ENCODE data around the gene NRG4.
"Not testable (repeated sequence)": the region's sequence is repeated elsewhere in the genome, so short reads cannot be mapped to it uniquely, and the experiment has no call there.

NRG4 gene

GRCh38 chr15:75995611-75996010 is 16.6 kb downstream of the NRG4 start:
- in situ Hi-C loops (cut with MboI; ENCODE audit: low sequenced_read_pairs), result no loop called here

- in situ Hi-C loops (cut with MboI; ENCODE audit: low sequenced_read_pairs), result no loop called here
Measured at GRCh38 chr15:75994220-75994619, 18.0 kb downstream of the NRG4 start.

- in situ Hi-C loops (cut with MboI; ENCODE audit: low sequenced_read_pairs), result no loop called here
Measured at GRCh38 chr15:75992897-75993296, 19.3 kb downstream of the NRG4 start.

- in situ Hi-C loops (cut with MboI; ENCODE audit: low sequenced_read_pairs), result no loop called here
Measured at GRCh38 chr15:75989875-75990274, 22.3 kb downstream of the NRG4 start.

DNA sequence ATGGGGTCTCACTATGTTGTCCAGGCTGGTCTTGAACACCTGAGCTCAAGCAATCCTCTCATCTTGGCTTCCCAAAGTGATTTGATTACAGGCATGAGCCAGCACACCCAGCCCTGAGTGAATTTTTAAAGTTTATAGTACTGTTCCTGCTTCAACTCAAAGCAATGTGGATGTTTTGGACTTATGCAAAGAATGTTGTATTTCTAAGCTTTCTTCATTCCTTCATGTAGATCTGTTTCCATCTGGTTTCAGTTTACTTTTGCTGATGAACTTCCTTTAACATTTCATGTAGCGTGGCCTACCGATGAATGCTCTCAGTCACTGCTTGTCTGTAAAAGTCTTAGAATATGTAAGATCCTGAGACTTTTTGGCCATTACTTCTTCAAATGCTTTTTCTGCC is 23.2 kb downstream of the NRG4 start:
- in situ Hi-C loops (cut with MboI; ENCODE audit: low sequenced_read_pairs), result no loop called here

- in situ Hi-C loops (cut with MboI; ENCODE audit: low sequenced_read_pairs), result no loop called here
Measured at GRCh38 chr15:75985971-75986370, 26.3 kb downstream of the NRG4 start.

DNA sequence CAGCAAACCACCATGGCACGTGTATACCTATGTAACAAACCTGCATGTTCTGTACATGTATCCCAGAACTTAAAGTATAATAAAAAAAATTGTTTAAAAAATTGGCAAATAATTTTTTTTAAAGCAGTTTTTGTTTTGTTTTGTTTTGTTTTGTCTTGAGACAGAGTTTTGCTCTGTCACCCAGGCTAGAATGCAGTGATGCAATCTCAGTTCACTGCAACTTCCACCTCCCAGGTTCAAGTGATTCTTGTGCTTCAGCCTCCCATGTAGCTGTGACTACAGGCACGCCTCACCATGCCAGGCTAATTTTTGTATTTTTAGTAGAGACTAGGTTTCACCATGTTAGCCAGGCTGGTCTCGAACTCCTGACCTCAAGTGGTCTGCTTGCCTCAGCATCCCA is 27.5 kb downstream of the NRG4 start:
- in situ Hi-C loops (cut with MboI; ENCODE audit: low sequenced_read_pairs), result not testable (repeated sequence)

DNA sequence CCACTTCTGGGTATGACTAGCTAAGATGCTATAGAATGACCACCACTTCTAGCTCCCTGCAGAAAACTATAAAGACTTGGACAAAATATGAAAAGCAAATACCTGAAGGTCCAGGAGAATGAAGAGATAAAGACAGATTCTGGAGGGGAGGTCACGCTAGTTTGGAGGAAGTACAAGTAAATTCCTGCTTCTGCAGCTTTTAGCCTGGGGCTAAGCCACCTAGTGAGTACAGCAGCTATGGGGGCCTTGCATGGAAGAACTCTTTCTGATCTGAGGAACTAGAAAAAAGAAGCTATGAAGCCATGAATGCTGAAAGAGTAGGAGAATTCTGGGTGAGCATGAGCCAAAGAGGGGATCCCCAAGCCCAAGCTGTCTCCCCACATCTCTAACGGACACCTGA is 29.8 kb downstream of the NRG4 start:
- in situ Hi-C loops (cut with MboI; ENCODE audit: low sequenced_read_pairs), result no loop called here

DNA sequence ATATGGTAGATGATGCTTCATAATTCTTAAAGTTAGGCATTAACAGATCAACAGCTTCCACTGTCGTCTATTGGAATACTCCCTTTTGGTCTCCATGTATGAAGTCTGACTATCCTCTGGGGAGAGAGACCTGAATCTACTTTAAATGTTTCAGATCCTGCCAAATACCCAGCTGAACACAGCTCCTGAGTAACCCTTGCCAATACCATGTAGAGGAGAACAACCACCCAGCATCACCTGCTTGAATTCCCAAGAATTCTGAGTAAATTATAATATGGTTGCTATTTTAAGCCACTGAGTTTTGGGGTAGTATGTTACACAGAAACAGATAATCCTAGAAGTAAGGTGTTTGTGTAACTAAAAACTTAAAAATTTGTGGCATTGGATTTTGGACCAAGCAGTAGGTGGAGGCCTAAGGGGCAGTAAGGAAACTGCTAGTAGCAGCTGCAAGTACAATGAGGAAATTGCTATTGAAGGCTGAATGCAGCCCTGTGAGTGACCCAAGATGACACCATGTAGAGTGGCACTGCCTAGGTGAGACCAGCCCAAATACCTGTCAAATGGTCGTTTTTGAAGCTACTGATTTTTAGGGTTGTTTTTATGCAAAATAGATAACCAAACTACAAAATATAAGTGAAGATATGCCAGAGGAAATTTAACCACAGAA is 30.9 kb downstream of the NRG4 start:
- in situ Hi-C loops (cut with MboI; ENCODE audit: low sequenced_read_pairs), result no loop called here

GRCh38 chr15:75976766-75977165 is 35.5 kb downstream of the NRG4 start:
- in situ Hi-C loops (cut with MboI; ENCODE audit: low sequenced_read_pairs), result not testable (repeated sequence)

- in situ Hi-C loops (cut with MboI; ENCODE audit: low sequenced_read_pairs), result no loop called here
Measured at GRCh38 chr15:75966073-75966472, 46.2 kb downstream of the NRG4 start.

- in situ Hi-C loops (cut with MboI; ENCODE audit: low sequenced_read_pairs), result no loop called here
Measured at GRCh38 chr15:75961331-75961730, 50.9 kb downstream of the NRG4 start.

DNA sequence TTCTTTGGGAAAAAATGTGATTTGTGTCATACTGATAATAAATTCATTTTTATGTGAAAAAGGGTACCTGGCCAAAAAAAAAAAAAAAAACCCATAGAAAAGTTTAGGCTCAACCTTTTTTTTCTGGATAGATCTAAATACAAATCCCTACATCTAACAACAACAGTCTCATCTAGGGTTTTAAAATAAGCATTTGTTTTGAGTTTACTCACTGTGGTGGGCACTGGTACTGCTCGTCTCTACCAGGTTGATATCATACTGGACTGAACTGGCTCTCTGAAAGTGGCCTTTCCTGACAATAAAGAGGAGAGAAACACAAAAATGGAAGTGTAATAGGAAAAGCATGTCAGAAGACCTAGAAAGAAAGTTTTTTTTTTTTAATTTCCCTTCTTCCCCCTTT is 56.5 kb downstream of the NRG4 start:
- in situ Hi-C loops (cut with MboI; ENCODE audit: low sequenced_read_pairs), result no loop called here

DNA sequence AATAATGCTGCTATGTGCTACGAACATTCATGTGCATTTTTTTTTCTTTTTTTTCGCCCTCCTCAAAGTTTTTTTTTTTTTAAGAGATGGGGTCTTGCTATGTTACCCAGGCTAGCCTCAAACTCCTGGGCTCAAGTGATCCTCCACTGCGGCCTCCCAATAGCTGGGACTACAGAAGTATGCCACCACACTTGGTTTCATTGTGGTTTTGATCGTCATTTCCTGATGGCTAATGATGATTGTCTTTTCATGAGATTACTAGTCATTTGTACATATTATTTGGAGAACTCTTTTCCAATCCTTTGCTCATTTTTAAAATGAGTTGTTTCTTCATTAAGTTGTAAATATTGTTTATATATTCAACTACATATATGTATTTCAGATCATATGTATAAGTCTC is 59.7 kb downstream of the NRG4 start:
- in situ Hi-C loops (cut with MboI; ENCODE audit: low sequenced_read_pairs), result no loop called here

- in situ Hi-C loops (cut with MboI; ENCODE audit: low sequenced_read_pairs), result no loop called here
Measured at GRCh38 chr15:75948761-75949296, 63.4 kb downstream of the NRG4 start.

GRCh38 chr15:75947092-75947491 is 65.1 kb downstream of the NRG4 start:
- in situ Hi-C loops (cut with MboI; ENCODE audit: low sequenced_read_pairs), result no loop called here

- in situ Hi-C loops (cut with MboI; ENCODE audit: low sequenced_read_pairs), result no loop called here
Measured at GRCh38 chr15:75945953-75946352, 66.3 kb downstream of the NRG4 start.

DNA sequence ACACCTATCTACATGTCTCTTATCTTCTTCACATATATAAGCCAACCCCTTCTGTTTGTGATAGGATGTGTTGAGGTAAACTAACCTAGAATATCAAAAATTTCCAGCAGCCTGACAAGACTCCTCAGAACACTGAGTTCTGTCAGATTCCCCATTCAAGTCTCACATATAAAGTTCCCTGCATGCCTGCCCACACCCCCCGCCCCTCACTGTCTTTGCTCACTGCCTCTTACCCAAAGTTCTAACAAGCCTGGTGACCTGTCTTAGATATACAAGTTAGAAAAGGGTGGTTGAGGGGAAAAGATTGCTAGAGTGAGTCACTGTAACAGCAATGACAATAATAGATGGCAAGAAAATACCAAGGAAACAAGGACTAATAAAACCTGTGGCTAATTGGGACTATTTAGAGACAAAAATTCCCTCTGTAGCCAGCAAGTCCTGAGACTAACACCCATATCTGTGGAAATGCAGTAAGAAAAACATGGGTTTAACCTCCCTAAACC is 68.5 kb downstream of the NRG4 start:
- in situ Hi-C loops (cut with MboI; ENCODE audit: low sequenced_read_pairs), result no loop called here

DNA sequence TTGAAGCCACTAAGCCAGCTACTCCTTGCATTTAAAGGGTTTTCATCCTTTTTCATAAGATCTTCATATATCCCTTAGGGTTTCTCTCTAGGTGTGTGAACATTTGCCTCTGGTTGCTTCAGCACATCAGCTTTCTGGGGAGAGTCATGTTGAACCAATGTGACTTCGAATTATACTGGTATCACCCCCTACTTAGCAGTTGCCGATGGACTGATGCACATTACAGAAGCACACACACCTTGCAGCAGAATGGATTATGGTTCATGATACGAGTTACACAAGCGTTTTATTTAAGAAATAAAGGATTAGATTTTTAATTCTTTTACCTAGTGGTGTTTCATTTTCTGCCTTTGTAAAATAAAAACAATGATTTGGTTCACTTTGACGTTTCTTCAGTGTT is 69.0 kb downstream of the NRG4 start:
- in situ Hi-C loops (cut with MboI; ENCODE audit: low sequenced_read_pairs), result no loop called here

DNA sequence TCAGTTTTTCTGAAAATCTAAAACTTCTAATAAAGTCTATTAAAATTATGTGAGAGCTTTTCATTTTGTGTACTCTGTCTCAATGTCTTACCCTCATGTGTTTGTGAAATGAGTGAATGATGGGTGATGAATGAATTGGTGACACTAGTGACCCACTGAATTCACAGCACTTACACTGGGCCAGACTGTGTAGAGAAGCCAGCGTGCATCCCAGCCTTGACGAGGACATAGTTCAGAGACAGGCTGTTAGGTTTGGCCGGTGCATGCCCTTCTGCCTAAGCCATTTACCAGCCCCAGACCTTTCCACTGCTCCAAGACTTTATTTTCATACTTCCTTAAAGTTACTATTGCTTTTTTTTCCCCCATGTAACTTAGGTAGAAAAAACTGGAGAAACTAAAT is 69.8 kb downstream of the NRG4 start:
- in situ Hi-C loops (cut with MboI; ENCODE audit: low sequenced_read_pairs), result no loop called here

DNA sequence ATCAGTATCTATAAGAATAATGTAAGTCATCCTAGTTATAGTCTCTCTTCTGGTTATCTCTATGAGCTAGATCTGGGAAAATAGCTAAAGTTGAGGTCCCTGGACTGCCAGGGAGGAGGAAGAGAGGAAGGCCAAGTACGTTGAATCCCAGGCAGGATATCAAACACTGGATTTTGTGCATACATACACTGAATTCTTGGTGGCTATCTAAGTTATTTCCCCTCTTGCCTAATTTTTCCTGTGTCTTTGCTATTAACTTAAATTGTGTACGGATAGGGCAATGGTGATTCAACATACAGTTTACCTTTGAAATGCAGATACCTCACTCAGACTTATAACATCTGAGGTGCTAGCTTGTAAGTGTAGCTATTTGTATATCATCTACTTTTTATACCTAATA is 81.4 kb downstream of the NRG4 start:
- in situ Hi-C loops (cut with MboI; ENCODE audit: low sequenced_read_pairs), result no loop called here

GRCh38 chr15:75929799-75930565 is 82.2 kb downstream of the NRG4 start:
- in situ Hi-C loops (cut with MboI; ENCODE audit: low sequenced_read_pairs), result no loop called here

Data from HL-60/S4 treated with retinoic acid at 250 ng/mL for 4 days and 3 days (cell line).